Neural progenitor cell (in vitro differentiated cells): ENCODE measurements around the gene RAC2. TPM values are rescaled to one million over a fixed set of nuclear protein-coding genes. Genes with fewer than 3 reads are reported as not detected.
A peak's percentile ranks its signal among the peaks of the same experiment; 100 is the strongest.

Source experiments
- DNase-seq: peaks from one replicate; pipeline ENCODE4 v3.0.0-alpha.2; 2016; ENCODE audit warnings: low spot score
- H2AFZ ChIP-seq: fragments of 200-600 bp; sonication (generic); replicated peaks from 2 replicates; pipeline ENCODE4 v1.6.1; 2016; ENCODE audit warnings: antibody characterized with exemption
- H3F3A ChIP-seq: fragments of 200-600 bp; sonication (generic); 2 replicates; pipeline ENCODE4 v1.6.1; 2016; ENCODE audit warnings: antibody characterized with exemption, low read depth
- H3K27ac ChIP-seq: fragments of 200-600 bp; sonication (generic); 2 replicates; pipeline ENCODE4 v1.5.1; 2016; ENCODE audit warnings: mild to moderate bottlenecking
- H3K27me3 ChIP-seq: fragments of 200-600 bp; sonication (generic); 2 replicates; pipeline ENCODE4 v1.6.1; 2016; ENCODE audit warnings: mild to moderate bottlenecking, moderate library complexity
- H3K36me3 ChIP-seq: fragments of 200-600 bp; sonication (generic); 2 replicates; pipeline ENCODE4 v1.5.1; 2016
- H3K4me1 ChIP-seq: fragments of 200-600 bp; sonication (generic); 2 replicates; pipeline ENCODE4 v1.6.1; 2016; ENCODE audit warnings: mixed run types
- H3K4me2 ChIP-seq: fragments of 200-600 bp; sonication (generic); 2 replicates; pipeline ENCODE4 v1.6.1; 2016
- H3K4me3 ChIP-seq: fragments of 200-600 bp; sonication (generic); 2 replicates; pipeline ENCODE4 v1.5.1; 2016
- H3K79me2 ChIP-seq: fragments of 200-600 bp; sonication (generic); 2 replicates; pipeline ENCODE4 v1.6.1; 2016; ENCODE audit warnings: low read depth
- H3K9ac ChIP-seq: fragments of 200-600 bp; sonication (generic); 2 replicates; pipeline ENCODE4 v1.6.1; 2016
- H3K9me3 ChIP-seq: fragments of 200-600 bp; sonication (generic); 2 replicates; pipeline ENCODE4 v1.5.1; 2016; ENCODE audit warnings: low read depth
- H4K20me1 ChIP-seq: fragments of 200-600 bp; sonication (generic); 2 replicates; pipeline ENCODE4 v1.6.1; 2016; ENCODE audit warnings: low read depth
- H3K27ac Mint-ChIP-seq: 3 replicates; pipeline ENCODE4 v1.8.0; 2021; ENCODE audit warnings: mixed read lengths
- H3K27me3 Mint-ChIP-seq: 2 replicates; pipeline ENCODE4 v1.8.0; 2022; ENCODE audit warnings: low read depth, mild to moderate bottlenecking, inconsistent platforms, moderate library complexity, mixed read lengths; ENCODE audit not compliant: insufficient read depth
- H3K36me3 Mint-ChIP-seq: 3 replicates; pipeline ENCODE4 v1.8.0; 2021; ENCODE audit warnings: mixed read lengths
- H3K4me1 Mint-ChIP-seq: 3 replicates; pipeline ENCODE4 v1.8.0; 2021; ENCODE audit warnings: mixed read lengths
- H3K4me3 Mint-ChIP-seq: 3 replicates; pipeline ENCODE4 v1.8.0; 2021; ENCODE audit warnings: mild to moderate bottlenecking, moderate library complexity, mixed read lengths
- H3K9me3 Mint-ChIP-seq: 3 replicates; pipeline ENCODE4 v1.8.0; 2020; ENCODE audit warnings: mixed read lengths
- EZH2 ChIP-seq: fragments of 200-600 bp; sonication (generic); IDR thresholded peaks from 2 replicates; pipeline ENCODE4 v1.6.1; 2017; ENCODE audit warnings: antibody characterized with exemption, mild to moderate bottlenecking, moderate library complexity
- EZH2phosphoT487 ChIP-seq: fragments of 200-600 bp; sonication (generic); IDR thresholded peaks from 2 replicates; pipeline ENCODE4 v1.6.1; 2017; ENCODE audit warnings: antibody characterized with exemption
- total RNA-seq: library from RNA; depleted of rRNA; stranded (reverse); fragments of >200 nt; gene quantifications from 2 replicates; pipeline ENCODE4 v1.2.3, GENCODE V29; 2015; ENCODE audit warnings: low replicate concordance
- TF ChIP-seq, protein P1 (sequence below): fragments of 200-600 bp; sonication (generic); IDR thresholded peaks from 2 replicates; pipeline ENCODE4 v1.5.1; 2017; ENCODE audit warnings: antibody characterized with exemption, mild to moderate bottlenecking

The RAC2 gene
- total RNA-seq, 1 donor from 2014 or later, result 1.7 TPM

DNA sequence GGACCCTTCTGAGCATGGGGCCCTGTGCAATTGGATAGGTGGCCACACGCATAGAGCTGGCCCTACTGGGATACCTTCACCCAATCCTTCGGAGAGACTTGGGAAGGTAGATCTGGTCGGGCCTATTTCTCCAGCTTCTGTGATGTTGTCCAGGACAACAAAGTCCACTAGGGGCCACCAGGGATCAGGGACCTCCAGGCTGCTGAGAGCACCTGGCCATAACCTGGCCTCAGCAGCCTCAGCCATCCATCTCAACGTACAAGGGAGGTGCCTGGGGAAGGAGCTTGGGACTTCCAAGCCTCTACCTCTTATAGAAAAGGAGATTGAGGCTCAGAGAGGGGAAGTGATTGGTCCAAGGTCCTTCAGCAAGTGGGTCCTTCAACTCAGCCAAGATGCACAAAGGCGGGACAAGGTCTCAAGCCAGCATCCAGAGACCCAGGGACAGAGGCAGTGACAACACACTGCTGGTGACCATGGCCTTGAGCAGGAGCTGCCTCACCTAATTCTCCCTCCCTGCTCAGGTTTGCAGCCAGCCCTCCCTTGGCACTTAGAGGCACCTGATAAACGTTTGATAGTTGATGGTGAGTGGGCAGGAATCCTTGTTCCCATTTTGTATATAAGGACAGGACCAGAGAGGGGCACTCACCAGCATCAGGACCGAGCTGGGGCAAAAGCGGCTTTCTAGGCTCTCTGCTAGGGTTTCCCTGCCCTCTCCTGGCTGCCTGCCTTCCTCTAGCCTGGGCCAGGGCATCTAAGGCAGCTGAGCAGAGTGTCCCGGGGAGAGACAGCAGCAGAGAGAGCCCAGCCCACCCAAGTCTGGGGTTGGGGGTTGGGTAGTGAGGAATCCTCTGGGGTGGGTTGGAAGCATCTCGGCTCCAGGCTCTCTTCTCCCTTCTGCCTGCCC lies 4.5 kb downstream of the RAC2 start:
- Mint-ChIP-seq H3K9me3 (no peaks in the 10 kb centered on the region), H3K4me1 (peaks cover 19% of the 10 kb centered on the region)
- no peak overlapping the region for H3K4me2 ChIP-seq

DNA sequence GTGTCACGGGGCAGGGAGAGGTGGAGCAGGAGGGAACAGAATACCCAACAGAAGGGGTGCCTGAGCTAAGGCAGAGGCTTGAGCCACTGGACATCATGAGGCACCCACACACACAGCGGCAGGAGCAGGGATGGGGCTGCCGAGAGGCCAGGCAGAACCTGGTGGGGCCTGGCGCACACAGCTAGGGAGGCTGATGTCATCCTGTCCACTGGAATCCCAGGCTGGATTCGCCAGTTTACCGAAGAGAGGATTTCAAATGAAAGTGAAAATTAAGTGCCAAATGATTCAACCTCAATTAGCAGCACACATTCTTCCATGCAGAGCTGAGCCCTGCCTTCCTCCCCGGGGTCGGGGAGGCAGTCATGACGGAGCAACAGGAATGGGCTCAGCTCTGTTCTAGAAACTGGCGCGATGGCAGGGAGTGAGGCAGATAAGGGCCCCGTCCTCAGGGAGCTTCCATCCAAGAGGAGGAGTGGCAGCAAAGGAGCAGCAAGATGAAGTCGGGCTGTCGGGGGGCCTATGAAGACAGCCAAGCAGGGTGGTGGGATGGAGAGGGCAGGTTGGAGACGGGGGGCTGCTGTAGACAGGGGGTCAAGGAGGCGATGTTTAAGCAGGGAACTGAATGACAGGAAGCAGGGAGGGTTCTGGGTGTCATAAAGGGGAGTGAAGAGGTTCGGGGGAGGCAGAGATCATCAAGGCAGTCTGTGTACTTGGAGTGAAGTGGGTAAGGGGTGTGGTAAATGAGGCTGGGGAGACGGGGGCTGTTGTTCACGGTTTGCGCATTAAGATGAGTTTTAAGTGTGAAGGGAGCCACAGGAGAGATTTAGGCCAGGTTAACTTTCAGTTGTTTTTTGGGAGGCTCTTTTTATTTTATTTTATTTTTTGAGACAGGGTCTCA lies 6.4 kb downstream of the RAC2 start:
- Mint-ChIP-seq H3K27ac (peak overlapping the region; percentile 16), H3K27me3 (peaks cover 14% of the 10 kb centered on the region), H3K9me3 (no peaks in the 10 kb centered on the region), H3K36me3 (no peaks in the 10 kb centered on the region), H3K4me3 (no peak overlapping the region), H3K4me1 (peaks cover 18% of the 10 kb centered on the region)
- H3K4me2 ChIP-seq, result no peak overlapping the region
- H3K27ac ChIP-seq, result no peak overlapping the region
- H3K79me2 ChIP-seq, result no peaks in the 10 kb centered on the region
- H3F3A ChIP-seq, result no peaks in the 10 kb centered on the region
- H3K9ac ChIP-seq, result no peak overlapping the region
- H3K4me1 ChIP-seq, result peaks cover 2% of the 10 kb centered on the region
- H4K20me1 ChIP-seq, result no peaks in the 10 kb centered on the region
- no peak for DNase-seq
- H3K27me3 ChIP-seq, result no peaks in the 10 kb centered on the region
- no peaks in the 10 kb centered on the region for H3K9me3 ChIP-seq
- no peak for TF ChIP-seq EZH2phosphoT487
- TF ChIP-seq EZH2, result no peak
- TF ChIP-seq, protein P1, sequence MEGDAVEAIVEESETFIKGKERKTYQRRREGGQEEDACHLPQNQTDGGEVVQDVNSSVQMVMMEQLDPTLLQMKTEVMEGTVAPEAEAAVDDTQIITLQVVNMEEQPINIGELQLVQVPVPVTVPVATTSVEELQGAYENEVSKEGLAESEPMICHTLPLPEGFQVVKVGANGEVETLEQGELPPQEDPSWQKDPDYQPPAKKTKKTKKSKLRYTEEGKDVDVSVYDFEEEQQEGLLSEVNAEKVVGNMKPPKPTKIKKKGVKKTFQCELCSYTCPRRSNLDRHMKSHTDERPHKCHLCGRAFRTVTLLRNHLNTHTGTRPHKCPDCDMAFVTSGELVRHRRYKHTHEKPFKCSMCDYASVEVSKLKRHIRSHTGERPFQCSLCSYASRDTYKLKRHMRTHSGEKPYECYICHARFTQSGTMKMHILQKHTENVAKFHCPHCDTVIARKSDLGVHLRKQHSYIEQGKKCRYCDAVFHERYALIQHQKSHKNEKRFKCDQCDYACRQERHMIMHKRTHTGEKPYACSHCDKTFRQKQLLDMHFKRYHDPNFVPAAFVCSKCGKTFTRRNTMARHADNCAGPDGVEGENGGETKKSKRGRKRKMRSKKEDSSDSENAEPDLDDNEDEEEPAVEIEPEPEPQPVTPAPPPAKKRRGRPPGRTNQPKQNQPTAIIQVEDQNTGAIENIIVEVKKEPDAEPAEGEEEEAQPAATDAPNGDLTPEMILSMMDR, result no peak
- no peak overlapping the region for H2AFZ ChIP-seq
- H3K4me3 ChIP-seq, result no peak overlapping the region
- H3K36me3 ChIP-seq, result no peaks in the 10 kb centered on the region

More for the DNA sequence above, 4.5 kb downstream of the RAC2 start:
- Mint-ChIP-seq H3K4me3 (no peak overlapping the region), H3K27me3 (peaks cover 13% of the 10 kb centered on the region), H3K36me3 (no peaks in the 10 kb centered on the region), H3K27ac (no peak overlapping the region)
- H3K79me2 ChIP-seq, result no peaks in the 10 kb centered on the region
- TF ChIP-seq, protein P1, result no peak
- no peak for TF ChIP-seq EZH2phosphoT487
- TF ChIP-seq EZH2, result no peak
- no peaks in the 10 kb centered on the region for H3K9me3 ChIP-seq
- H3K9ac ChIP-seq, result no peak overlapping the region
- H4K20me1 ChIP-seq, result no peaks in the 10 kb centered on the region
- H3K27ac ChIP-seq, result no peak overlapping the region
- H3K36me3 ChIP-seq, result no peaks in the 10 kb centered on the region
- no peaks in the 10 kb centered on the region for H3K27me3 ChIP-seq
- peaks cover 3% of the 10 kb centered on the region for H3K4me1 ChIP-seq
- H2AFZ ChIP-seq, result no peak overlapping the region
- H3K4me3 ChIP-seq, result no peak overlapping the region
- DNase-seq, result no peak
- H3F3A ChIP-seq, result no peaks in the 10 kb centered on the region

- Mint-ChIP-seq H3K36me3 (no peaks in the 10 kb centered on the region), H3K27ac (peak overlapping the region; percentile 42), H3K27me3 (peaks cover 11% of the 10 kb centered on the region), H3K9me3 (no peaks in the 10 kb centered on the region), H3K4me1 (peaks cover 14% of the 10 kb centered on the region), H3K4me3 (no peak overlapping the region)
- Histone ChIP-seq H3K36me3 (no peaks in the 10 kb centered on the region), H2AFZ (no peak overlapping the region), H3K9me3 (no peaks in the 10 kb centered on the region), H3K4me3 (no peak overlapping the region), H3F3A (no peaks in the 10 kb centered on the region), H3K4me1 (no peaks in the 10 kb centered on the region), H3K4me2 (no peak overlapping the region), H3K27ac (no peak overlapping the region), H4K20me1 (no peaks in the 10 kb centered on the region), H3K79me2 (no peaks in the 10 kb centered on the region), H3K9ac (no peak overlapping the region), H3K27me3 (no peaks in the 10 kb centered on the region)
- TF ChIP-seq, protein P1, result no peak
- no peak for TF ChIP-seq EZH2
- no peak for TF ChIP-seq EZH2phosphoT487
- no peak for DNase-seq
Observed at GRCh38 chr22:37235897-37236607, 8.0 kb downstream of the RAC2 start.
